Astrocyte (in vitro differentiated cells and primary cell): ENCODE data around the gene KDF1. TPM values are rescaled to one million over a fixed set of nuclear protein-coding genes. Genes with fewer than 3 reads are reported as not detected.

ENCODE experiments used
- DNase-seq: peaks from one replicate; pipeline ENCODE4 v3.0.0-alpha.2; 2010; ENCODE audit warnings: low read depth
- FAIRE-seq: peaks from 2 replicates; lab custom pipeline; 2011; peaks lifted over from hg19 to GRCh38; lab: Jason Lieb, UNC
- H2AFZ ChIP-seq: 2 replicates; pipeline ENCODE4 v1.6.0; 2012; ENCODE audit warnings: low read depth, low read length, inconsistent platforms
- H3K27ac ChIP-seq: 2 replicates; pipeline ENCODE4 v1.5.1; 2011; ENCODE audit warnings: low read depth, low read length, inconsistent platforms
- H3K27me3 ChIP-seq: 2 replicates; pipeline ENCODE4 v1.6.0; 2011; ENCODE audit warnings: low read length, inconsistent platforms; ENCODE audit not compliant: insufficient read depth
- H3K36me3 ChIP-seq: 2 replicates; pipeline ENCODE4 v1.5.1; 2011; ENCODE audit warnings: low read length, inconsistent platforms; ENCODE audit not compliant: insufficient read depth
- H3K4me1 ChIP-seq: 2 replicates; pipeline ENCODE4 v1.5.1; 2011; ENCODE audit warnings: low read length, inconsistent platforms; ENCODE audit not compliant: insufficient read depth
- H3K4me2 ChIP-seq: 2 replicates; pipeline ENCODE4 v1.6.0; 2012; ENCODE audit warnings: low read length, inconsistent platforms
- H3K4me3 ChIP-seq: 2 replicates; pipeline ENCODE4 v1.5.1; 2011; ENCODE audit warnings: low read depth, mild to moderate bottlenecking, low read length, inconsistent platforms; ENCODE audit not compliant: insufficient read depth
- H3K79me2 ChIP-seq: 2 replicates; pipeline ENCODE4 v1.6.0; 2012; ENCODE audit warnings: mild to moderate bottlenecking, low read length, inconsistent platforms; ENCODE audit not compliant: insufficient read depth
- H3K9ac ChIP-seq: 2 replicates; pipeline ENCODE4 v1.6.0; 2012; ENCODE audit warnings: mild to moderate bottlenecking, low read length, inconsistent platforms
- H3K9me3 ChIP-seq: 2 replicates; pipeline ENCODE4 v1.5.1; 2012; ENCODE audit warnings: low read depth, mild to moderate bottlenecking, low read length, inconsistent platforms; ENCODE audit not compliant: insufficient read depth
- H4K20me1 ChIP-seq: 2 replicates; pipeline ENCODE4 v1.6.0; 2012; ENCODE audit warnings: low read length, inconsistent platforms; ENCODE audit not compliant: insufficient read depth
- H3K27ac Mint-ChIP-seq: one replicate; pipeline ENCODE4 v1.8.0; 2021; ENCODE audit warnings: mild to moderate bottlenecking, mixed read lengths; ENCODE audit not compliant: unreplicated experiment
- H3K27me3 Mint-ChIP-seq: one replicate; pipeline ENCODE4 v1.8.0; 2021; ENCODE audit warnings: low read depth, mixed read lengths; ENCODE audit not compliant: unreplicated experiment
- H3K36me3 Mint-ChIP-seq: one replicate; pipeline ENCODE4 v1.8.0; 2021; ENCODE audit warnings: low read depth, mixed read lengths; ENCODE audit not compliant: unreplicated experiment
- H3K4me1 Mint-ChIP-seq: one replicate; pipeline ENCODE4 v1.8.0; 2021; ENCODE audit warnings: low read depth, mixed read lengths; ENCODE audit not compliant: unreplicated experiment
- H3K4me3 Mint-ChIP-seq: one replicate; pipeline ENCODE4 v1.8.0; 2021; ENCODE audit warnings: mild to moderate bottlenecking, moderate library complexity, mixed read lengths; ENCODE audit not compliant: unreplicated experiment
- H3K9me3 Mint-ChIP-seq: one replicate; pipeline ENCODE4 v1.8.0; 2021; ENCODE audit warnings: mild to moderate bottlenecking, mixed read lengths; ENCODE audit not compliant: unreplicated experiment
- EZH2 ChIP-seq: IDR thresholded peaks from 2 replicates; pipeline ENCODE4 v1.6.1; 2012; ENCODE audit warnings: mild to moderate bottlenecking, low read length, inconsistent platforms; ENCODE audit not compliant: insufficient read depth
- total RNA-seq: library from RNA; stranded (reverse); gene quantifications from 2 replicates; pipeline ENCODE4 v1.2.1, GENCODE V29; 2021
- TF ChIP-seq, protein P1 (sequence below): IDR thresholded peaks from 2 replicates; pipeline ENCODE4 v1.5.1; 2011; ENCODE audit warnings: low read depth, mild to moderate bottlenecking, inconsistent platforms, low read length, moderate library complexity; ENCODE audit not compliant: insufficient read depth

Gene KDF1
- total RNA-seq, 1 donor from 2014 or later = 0.54 TPM

DNA sequence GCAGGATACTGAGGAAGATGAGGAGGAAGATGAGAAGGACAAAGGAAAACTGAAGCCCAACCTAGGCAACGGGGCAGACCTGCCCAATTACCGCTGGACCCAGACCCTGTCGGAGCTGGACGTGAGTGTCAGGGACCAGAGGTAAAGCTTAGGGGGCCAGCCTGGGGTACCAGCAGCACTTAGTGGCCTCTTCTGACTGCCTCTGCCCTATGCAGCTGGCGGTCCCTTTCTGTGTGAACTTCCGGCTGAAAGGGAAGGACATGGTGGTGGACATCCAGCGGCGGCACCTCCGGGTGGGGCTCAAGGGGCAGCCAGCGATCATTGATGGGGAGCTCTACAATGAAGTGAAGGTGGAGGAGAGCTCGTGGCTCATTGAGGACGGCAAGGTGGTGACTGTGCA is 17.6 kb downstream of the KDF1 start:
- TF ChIP-seq, protein P1, sequence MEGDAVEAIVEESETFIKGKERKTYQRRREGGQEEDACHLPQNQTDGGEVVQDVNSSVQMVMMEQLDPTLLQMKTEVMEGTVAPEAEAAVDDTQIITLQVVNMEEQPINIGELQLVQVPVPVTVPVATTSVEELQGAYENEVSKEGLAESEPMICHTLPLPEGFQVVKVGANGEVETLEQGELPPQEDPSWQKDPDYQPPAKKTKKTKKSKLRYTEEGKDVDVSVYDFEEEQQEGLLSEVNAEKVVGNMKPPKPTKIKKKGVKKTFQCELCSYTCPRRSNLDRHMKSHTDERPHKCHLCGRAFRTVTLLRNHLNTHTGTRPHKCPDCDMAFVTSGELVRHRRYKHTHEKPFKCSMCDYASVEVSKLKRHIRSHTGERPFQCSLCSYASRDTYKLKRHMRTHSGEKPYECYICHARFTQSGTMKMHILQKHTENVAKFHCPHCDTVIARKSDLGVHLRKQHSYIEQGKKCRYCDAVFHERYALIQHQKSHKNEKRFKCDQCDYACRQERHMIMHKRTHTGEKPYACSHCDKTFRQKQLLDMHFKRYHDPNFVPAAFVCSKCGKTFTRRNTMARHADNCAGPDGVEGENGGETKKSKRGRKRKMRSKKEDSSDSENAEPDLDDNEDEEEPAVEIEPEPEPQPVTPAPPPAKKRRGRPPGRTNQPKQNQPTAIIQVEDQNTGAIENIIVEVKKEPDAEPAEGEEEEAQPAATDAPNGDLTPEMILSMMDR = no peak
- TF ChIP-seq EZH2 = no peak
- H3K27me3 Mint-ChIP-seq = no peaks in the 10 kb centered on the region
- H3K36me3 Mint-ChIP-seq = peaks cover 32% of the 10 kb centered on the region
- H3K9me3 ChIP-seq = no peaks in the 10 kb centered on the region
- H3K27me3 ChIP-seq = no peaks in the 10 kb centered on the region
- FAIRE-seq (no peak), DNase-seq (no peak)
- H3K9ac ChIP-seq = no peak overlapping the region
- H3K27ac ChIP-seq = no peak overlapping the region
- H3K9me3 Mint-ChIP-seq = no peaks in the 10 kb centered on the region
- H3K4me1 Mint-ChIP-seq = peaks cover 10% of the 10 kb centered on the region
- no peak overlapping the region for H3K4me2 ChIP-seq
- H3K4me3 ChIP-seq = no peak overlapping the region
- no peaks in the 10 kb centered on the region for H4K20me1 ChIP-seq
- peaks cover 10% of the 10 kb centered on the region for H3K4me1 ChIP-seq
- H3K36me3 ChIP-seq = peaks cover 33% of the 10 kb centered on the region
- H3K4me3 Mint-ChIP-seq = no peak overlapping the region
- peak overlapping the region; percentile 75 for H3K27ac Mint-ChIP-seq
- peaks cover 32% of the 10 kb centered on the region for H3K79me2 ChIP-seq
- no peak overlapping the region for H2AFZ ChIP-seq

DNA sequence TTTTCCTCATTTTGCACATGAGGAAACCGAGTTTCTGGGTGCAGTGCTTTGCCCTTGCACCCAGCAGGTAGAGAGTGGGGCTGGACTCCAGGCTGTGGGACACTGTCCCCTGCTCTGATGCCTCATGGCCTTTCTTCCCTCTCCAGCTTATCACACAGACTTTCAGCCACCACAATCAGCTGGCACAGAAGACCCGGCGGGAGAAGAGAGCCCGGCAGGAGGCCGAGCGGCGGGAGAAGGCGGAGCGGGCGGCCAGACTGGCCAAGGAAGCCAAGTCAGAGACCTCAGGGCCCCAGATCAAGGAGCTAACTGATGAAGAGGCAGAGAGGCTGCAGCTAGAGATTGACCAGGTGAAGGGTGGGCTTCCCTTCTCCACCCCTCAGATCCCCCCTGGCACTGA is 19.0 kb downstream of the KDF1 start:
- no peak for TF ChIP-seq EZH2
- TF ChIP-seq, protein P1 = no peak

DNA sequence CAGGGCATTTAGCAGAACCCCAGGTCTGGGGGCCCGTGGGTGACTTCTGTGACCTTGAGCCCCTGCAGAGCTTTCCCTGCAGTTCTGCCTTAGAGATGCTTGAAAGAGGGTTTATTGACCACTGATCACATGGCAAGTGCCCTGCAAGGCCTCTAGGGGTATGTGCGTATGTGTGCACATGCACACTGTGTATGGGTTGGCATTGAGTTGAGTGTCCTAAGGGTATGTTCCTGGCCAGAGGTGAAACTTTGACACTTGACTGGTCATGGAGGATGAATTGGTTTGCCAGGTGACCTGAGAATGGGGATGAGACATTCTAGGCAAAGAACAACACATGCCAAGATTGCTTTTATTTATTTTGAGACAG is 21.6 kb downstream of the KDF1 start:
- no peak for DNase-seq
- no peaks in the 10 kb centered on the region for H3K27me3 ChIP-seq
- Mint-ChIP-seq H3K4me1 (peaks cover 10% of the 10 kb centered on the region), H3K27ac (peak overlapping the region; percentile 67), H3K36me3 (peaks cover 30% of the 10 kb centered on the region), H3K4me3 (no peak overlapping the region), H3K9me3 (no peaks in the 10 kb centered on the region), H3K27me3 (no peaks in the 10 kb centered on the region)
- H2AFZ ChIP-seq = no peak overlapping the region
- peaks cover 58% of the 10 kb centered on the region for H3K79me2 ChIP-seq
- no peaks in the 10 kb centered on the region for H4K20me1 ChIP-seq
- no peak overlapping the region for H3K9ac ChIP-seq
- FAIRE-seq = no peak
- TF ChIP-seq, protein P1 = no peak
- no peak for TF ChIP-seq EZH2
- no peaks in the 10 kb centered on the region for H3K9me3 ChIP-seq
- no peak overlapping the region for H3K27ac ChIP-seq
- H3K4me2 ChIP-seq = no peak overlapping the region
- H3K4me3 ChIP-seq = no peak overlapping the region
- peaks cover 10% of the 10 kb centered on the region for H3K4me1 ChIP-seq
- H3K36me3 ChIP-seq = peaks cover 32% of the 10 kb centered on the region

More for the DNA sequence above, 19.0 kb downstream of the KDF1 start:
- no peaks in the 10 kb centered on the region for H3K27me3 ChIP-seq
- Mint-ChIP-seq H3K27me3 (no peaks in the 10 kb centered on the region), H3K4me1 (peaks cover 10% of the 10 kb centered on the region), H3K9me3 (no peaks in the 10 kb centered on the region), H3K36me3 (peaks cover 33% of the 10 kb centered on the region), H3K4me3 (no peak overlapping the region), H3K27ac (peak overlapping the region; percentile 53)
- no peak overlapping the region for H3K9ac ChIP-seq
- H3K4me3 ChIP-seq = no peak overlapping the region
- peaks cover 43% of the 10 kb centered on the region for H3K79me2 ChIP-seq
- H3K9me3 ChIP-seq = no peaks in the 10 kb centered on the region
- no peak overlapping the region for H2AFZ ChIP-seq
- H3K36me3 ChIP-seq = peaks cover 40% of the 10 kb centered on the region
- no peaks in the 10 kb centered on the region for H4K20me1 ChIP-seq
- no peak overlapping the region for H3K4me2 ChIP-seq
- no peak for FAIRE-seq
- DNase-seq = no peak
- peaks cover 10% of the 10 kb centered on the region for H3K4me1 ChIP-seq
- H3K27ac ChIP-seq = no peak overlapping the region
